ENCODE measurements around the gene ADCY7.

ADCY7 gene

DNA sequence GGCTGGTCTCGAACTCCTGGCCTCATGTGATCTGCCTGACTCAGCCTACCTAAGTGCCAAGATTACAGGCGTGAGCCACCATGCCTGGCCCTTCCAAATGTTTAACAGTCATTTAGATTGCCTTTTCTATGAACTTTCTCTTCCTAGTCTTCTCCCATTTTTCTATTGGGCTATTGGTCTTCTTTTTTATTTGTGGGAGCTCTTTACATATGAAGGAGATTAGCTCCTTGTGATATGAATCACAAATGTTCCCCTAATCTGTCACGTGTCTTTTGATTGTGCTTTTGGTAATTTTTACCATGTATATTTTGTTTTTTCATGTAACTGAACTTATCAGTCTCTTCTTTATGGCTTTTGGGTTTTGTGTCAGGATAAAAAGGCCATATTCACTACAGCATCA lies 11.9 kb downstream of the ADCY7 start:
- no peak for DNase-seq (ENCODE audit: low spot score)
- TF ChIP-seq, protein P1, sequence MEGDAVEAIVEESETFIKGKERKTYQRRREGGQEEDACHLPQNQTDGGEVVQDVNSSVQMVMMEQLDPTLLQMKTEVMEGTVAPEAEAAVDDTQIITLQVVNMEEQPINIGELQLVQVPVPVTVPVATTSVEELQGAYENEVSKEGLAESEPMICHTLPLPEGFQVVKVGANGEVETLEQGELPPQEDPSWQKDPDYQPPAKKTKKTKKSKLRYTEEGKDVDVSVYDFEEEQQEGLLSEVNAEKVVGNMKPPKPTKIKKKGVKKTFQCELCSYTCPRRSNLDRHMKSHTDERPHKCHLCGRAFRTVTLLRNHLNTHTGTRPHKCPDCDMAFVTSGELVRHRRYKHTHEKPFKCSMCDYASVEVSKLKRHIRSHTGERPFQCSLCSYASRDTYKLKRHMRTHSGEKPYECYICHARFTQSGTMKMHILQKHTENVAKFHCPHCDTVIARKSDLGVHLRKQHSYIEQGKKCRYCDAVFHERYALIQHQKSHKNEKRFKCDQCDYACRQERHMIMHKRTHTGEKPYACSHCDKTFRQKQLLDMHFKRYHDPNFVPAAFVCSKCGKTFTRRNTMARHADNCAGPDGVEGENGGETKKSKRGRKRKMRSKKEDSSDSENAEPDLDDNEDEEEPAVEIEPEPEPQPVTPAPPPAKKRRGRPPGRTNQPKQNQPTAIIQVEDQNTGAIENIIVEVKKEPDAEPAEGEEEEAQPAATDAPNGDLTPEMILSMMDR (IDR thresholded peaks at IDR 0.05; ENCODE audit: extremely low read depth, missing control alignments), result no peak

DNA sequence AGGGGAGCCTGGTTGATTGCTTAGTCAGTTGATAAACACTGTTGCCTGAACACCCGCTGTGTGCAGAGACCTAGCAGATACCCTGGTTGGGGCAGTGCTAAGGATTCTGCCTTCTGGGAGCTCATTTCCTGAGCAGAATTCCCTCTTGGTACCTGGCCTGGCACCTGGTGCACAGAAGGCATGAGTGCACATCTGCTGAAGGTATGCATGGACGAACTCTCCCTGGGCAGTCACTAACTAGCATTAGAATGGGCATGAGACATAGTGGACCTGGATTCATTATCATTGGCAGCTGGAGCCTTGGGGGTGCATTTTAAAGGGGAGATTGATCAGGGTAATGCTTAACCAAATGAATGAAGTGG lies 13.1 kb downstream of the ADCY7 start:
- no peak for DNase-seq (ENCODE audit: low spot score)
- TF ChIP-seq, protein P1 (IDR thresholded peaks at IDR 0.05; ENCODE audit: extremely low read depth, missing control alignments), result no peak

GRCh38 chr16:50280932-50281331 lies 14.6 kb downstream of the ADCY7 start:
- DNase-seq (ENCODE audit: low spot score), result no peak
- TF ChIP-seq, protein P1 (IDR thresholded peaks at IDR 0.05; ENCODE audit: extremely low read depth, missing control alignments), result no peak

- no peak for DNase-seq (ENCODE audit: low spot score)
Observed at GRCh38 chr16:50281391-50282009, 15.1 kb downstream of the ADCY7 start.

GRCh38 chr16:50282010-50282538 lies 15.7 kb downstream of the ADCY7 start:
- peak; percentile 78 for DNase-seq (ENCODE audit: low spot score)

More at GRCh38 chr16:50281391-50282009, 15.1 kb downstream of the ADCY7 start:
- TF ChIP-seq, protein P1 (IDR thresholded peaks at IDR 0.05; ENCODE audit: extremely low read depth, missing control alignments), result no peak

DNA sequence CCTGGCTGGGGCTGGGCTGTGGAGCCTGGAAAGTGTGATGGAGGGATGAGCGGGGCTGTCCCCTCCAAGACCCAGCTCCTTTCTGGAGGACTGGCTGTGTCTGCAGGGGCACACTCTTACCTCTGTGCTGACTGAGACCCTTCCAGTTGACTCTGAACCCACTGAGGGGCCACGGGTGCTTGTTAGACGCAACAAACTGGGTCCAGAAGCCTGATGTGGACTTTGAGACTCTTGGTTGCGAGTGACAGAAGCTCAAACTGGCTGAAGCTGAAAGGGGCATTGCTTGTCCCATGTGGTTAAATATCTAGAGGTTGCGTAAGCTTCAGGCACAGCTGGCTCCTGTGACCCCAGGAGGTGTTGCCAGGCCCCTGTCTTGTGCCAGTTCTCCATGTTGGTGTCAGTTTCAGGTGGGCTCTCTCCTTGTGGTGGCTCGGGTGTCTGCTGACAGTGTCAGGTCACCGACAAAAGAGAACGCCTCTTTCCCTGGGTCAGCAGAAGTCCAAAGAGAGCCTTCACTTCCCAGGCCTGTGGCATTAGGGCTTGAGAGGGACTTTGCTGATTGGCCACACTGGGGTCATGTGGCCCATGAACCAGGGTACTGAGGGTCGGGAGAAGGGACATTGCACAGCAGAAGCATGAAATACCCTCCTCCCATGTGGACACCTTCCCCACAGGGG lies 16.7 kb downstream of the ADCY7 start:
- no peak for DNase-seq (ENCODE audit: low spot score)
- TF ChIP-seq, protein P1 (IDR thresholded peaks at IDR 0.05; ENCODE audit: extremely low read depth, missing control alignments), result no peak

More at GRCh38 chr16:50282010-50282538, 15.7 kb downstream of the ADCY7 start:
- TF ChIP-seq, protein P1 (IDR thresholded peaks at IDR 0.05; ENCODE audit: extremely low read depth, missing control alignments), result no peak

GRCh38 chr16:50284131-50284911 lies 18.0 kb downstream of the ADCY7 start:
- no peak for DNase-seq (ENCODE audit: low spot score)
- TF ChIP-seq, protein P1 (IDR thresholded peaks at IDR 0.05; ENCODE audit: extremely low read depth, missing control alignments), result no peak

Measured in GM20000 (cell line).